Measurements from ENCODE around the gene EPHA10.
A peak's percentile ranks its signal among the peaks of the same experiment; 100 is the strongest.
"Not testable (repeated sequence)": the region's sequence is repeated elsewhere in the genome, so short reads cannot be mapped to it uniquely, and the experiment has no call there.

EPHA10 gene

GRCh38 chr1:37767488-37767887 lies 2.6 kb upstream of the EPHA10 start:
- no peak for DNase-seq (ENCODE audit: low spot score)

- DNase-seq (ENCODE audit: low spot score) = no peak
Measured at GRCh38 chr1:37765916-37766664, 1.2 kb upstream of the EPHA10 start.

GRCh38 chr1:37764414-37764825 lies 500 bp downstream of the EPHA10 start:
- peak; percentile 4 for DNase-seq (ENCODE audit: low spot score)

- DNase-seq (ENCODE audit: low spot score) = no peak
Measured at GRCh38 chr1:37763791-37764413, 1.0 kb downstream of the EPHA10 start.

- no peak for DNase-seq (ENCODE audit: low spot score)
Measured at GRCh38 chr1:37762516-37762915, 2.4 kb downstream of the EPHA10 start.

- no peak for DNase-seq (ENCODE audit: low spot score)
Measured at GRCh38 chr1:37761416-37762095, 3.4 kb downstream of the EPHA10 start.

- DNase-seq (ENCODE audit: low spot score) = no peak
Measured at GRCh38 chr1:37759451-37759850, 5.5 kb downstream of the EPHA10 start.

GRCh38 chr1:37755951-37756560 lies 8.9 kb downstream of the EPHA10 start:
- DNase-seq (ENCODE audit: low spot score) = no peak

- DNase-seq (ENCODE audit: low spot score) = no peak
Measured at GRCh38 chr1:37755290-37755689, 9.6 kb downstream of the EPHA10 start.

- DNase-seq (ENCODE audit: low spot score) = no peak
Measured at GRCh38 chr1:37753473-37754321, 11.2 kb downstream of the EPHA10 start.

- DNase-seq (ENCODE audit: low spot score) = no peak
Measured at GRCh38 chr1:37752583-37753471, 12.1 kb downstream of the EPHA10 start.

- no peak for DNase-seq (ENCODE audit: low spot score)
Measured at GRCh38 chr1:37752213-37752582, 12.7 kb downstream of the EPHA10 start.

GRCh38 chr1:37748565-37748964 lies 16.4 kb downstream of the EPHA10 start:
- no peak for DNase-seq (ENCODE audit: low spot score)

- DNase-seq (ENCODE audit: low spot score) = no peak
Measured at GRCh38 chr1:37746806-37747205, 18.1 kb downstream of the EPHA10 start.

GRCh38 chr1:37741662-37742061 lies 23.3 kb downstream of the EPHA10 start:
- DNase-seq (ENCODE audit: low spot score) = no peak

- no peak for DNase-seq (ENCODE audit: low spot score)
Measured at GRCh38 chr1:37741130-37741529, 23.8 kb downstream of the EPHA10 start.

GRCh38 chr1:37739222-37739621 lies 25.7 kb downstream of the EPHA10 start:
- no peak for DNase-seq (ENCODE audit: low spot score)

- not testable (repeated sequence) for DNase-seq (ENCODE audit: low spot score)
Measured at GRCh38 chr1:37738619-37739018, 26.3 kb downstream of the EPHA10 start.

- DNase-seq (ENCODE audit: low spot score) = not testable (repeated sequence)
Measured at GRCh38 chr1:37737975-37738374, 26.9 kb downstream of the EPHA10 start.

GRCh38 chr1:37734629-37735591 lies 30.0 kb downstream of the EPHA10 start:
- no peak for DNase-seq (ENCODE audit: low spot score)

All from CD4-positive, alpha-beta T cell treated with Interleukin-15 for 4 hours (primary cell).